Keratinocyte (primary cell): Measurements from ENCODE around the gene CD200R1L. TPM values are rescaled to one million over a fixed set of nuclear protein-coding genes. Genes with fewer than 3 reads are reported as not detected.

Source experiments
- DNase-seq: peaks from one replicate; pipeline ENCODE4 v3.0.0-alpha.2; 2011; ENCODE audit warnings: low read depth, missing footprints, low spot score
- FAIRE-seq: peaks from 2 replicates; lab custom pipeline; 2011; peaks lifted over from hg19 to GRCh38; lab: Jason Lieb, UNC
- H2AFZ ChIP-seq: 2 replicates; pipeline ENCODE4 v1.6.0; 2012; ENCODE audit warnings: low read length, control low read depth, inconsistent platforms; ENCODE audit not compliant: control insufficient read depth
- H3K27ac ChIP-seq: 2 replicates; pipeline ENCODE4 v1.5.1; 2011; ENCODE audit warnings: low read length; ENCODE audit not compliant: control insufficient read depth, insufficient read depth
- H3K27me3 ChIP-seq: 3 replicates; pipeline ENCODE4 v1.6.0; 2011; ENCODE audit warnings: low read length; ENCODE audit not compliant: control insufficient read depth, insufficient read depth; ENCODE audit errors: extremely low read depth
- H3K36me3 ChIP-seq, 2 experiments: 2 replicates in 1 of 2; 3 replicates in 1 of 2; pipeline ENCODE4 v1.5.1; 2011; ENCODE audit warnings: low read length in 2 of 2, mild to moderate bottlenecking in 1 of 2; ENCODE audit not compliant: control insufficient read depth in 2 of 2, insufficient read depth in 2 of 2; ENCODE audit errors: extremely low read depth in 1 of 2
- H3K4me1 ChIP-seq: 3 replicates; pipeline ENCODE4 v1.5.1; 2011; ENCODE audit warnings: low read length; ENCODE audit not compliant: control insufficient read depth, insufficient read depth; ENCODE audit errors: extremely low read depth
- H3K4me2 ChIP-seq: 3 replicates; pipeline ENCODE4 v1.6.0; 2011; ENCODE audit warnings: low read depth, low read length; ENCODE audit not compliant: control insufficient read depth, insufficient read depth; ENCODE audit errors: extremely low read depth
- H3K4me3 ChIP-seq, 3 experiments: fragments of 200-600 bp in 1 of 3; sonication (generic) in 1 of 3; 2 replicates in 2 of 3; 3 replicates in 1 of 3; pipeline ENCODE4 v1.5.1; 2011 to 2016; ENCODE audit warnings: low read length in 3 of 3, mild to moderate bottlenecking in 3 of 3, control low read depth in 2 of 3, inconsistent platforms in 1 of 3, low read depth in 1 of 3, mixed read lengths in 1 of 3, mixed run types in 1 of 3, moderate library complexity in 1 of 3; ENCODE audit not compliant: control insufficient read depth in 2 of 3, insufficient read depth in 2 of 3; ENCODE audit errors: extremely low read depth in 1 of 3
- H3K79me2 ChIP-seq: 2 replicates; pipeline ENCODE4 v1.6.0; 2012; ENCODE audit warnings: low read length; ENCODE audit not compliant: control insufficient read depth, insufficient read depth
- H3K9ac ChIP-seq: 3 replicates; pipeline ENCODE4 v1.6.0; 2011; ENCODE audit warnings: low read length; ENCODE audit not compliant: control insufficient read depth, insufficient read depth; ENCODE audit errors: extremely low read depth
- H3K9me1 ChIP-seq: 3 replicates; pipeline ENCODE4 v1.6.0; 2011; ENCODE audit warnings: low read length; ENCODE audit not compliant: control insufficient read depth, insufficient read depth; ENCODE audit errors: extremely low read depth
- H3K9me3 ChIP-seq: 2 replicates; pipeline ENCODE4 v1.5.1; 2012; ENCODE audit warnings: low read depth, low read length; ENCODE audit not compliant: control insufficient read depth
- H4K20me1 ChIP-seq: 3 replicates; pipeline ENCODE4 v1.6.0; 2011; ENCODE audit warnings: low read length; ENCODE audit not compliant: control insufficient read depth, insufficient read depth; ENCODE audit errors: extremely low read depth
- EZH2 ChIP-seq: IDR thresholded peaks from one replicate; pipeline ENCODE4 v1.6.1; 2012; ENCODE audit warnings: inconsistent platforms, mild to moderate bottlenecking, low read length, moderate library complexity
- dilution Hi-C: fragments of 300-500 bp; cut with MboI; formaldehyde crosslinking; loops from one replicate; pipeline ENCODE4 v1.7.0; 2020; ENCODE audit warnings: low sequenced_read_pairs; ENCODE audit not compliant: extremely low pct_ligation_motif_present
- polyA plus RNA-seq, 5 experiments: library from polyadenylated mRNA; depleted of rRNA in 3 of 5; stranded (reverse) in 3 of 5; stranded (forward) in 1 of 5; unstranded in 1 of 5; fragments of >200 nt; gene quantifications; 1 replicate in 1 of 5; 2 replicates in 3 of 5; 3 replicates in 1 of 5; pipeline versions ENCODE4 v1.2.1 to v1.2.3, GENCODE V29; 2011 to 2012; ENCODE audit warnings: missing spikeins in 2 of 5, low read depth in 1 of 5, low replicate concordance in 1 of 5
- TF ChIP-seq, protein P1 (sequence below), 3 experiments: IDR thresholded peaks in 1 of 3; conservative IDR thresholded peaks in 1 of 3; optimal IDR thresholded peaks in 1 of 3; 2 replicates in 2 of 3; 3 replicates in 1 of 3; pipeline versions ENCODE3 to v1.5.1; 2011; ENCODE audit warnings: low read length in 3 of 3, mild to moderate bottlenecking in 3 of 3, moderate library complexity in 2 of 3, control low read depth in 1 of 3, inconsistent platforms in 1 of 3; ENCODE audit not compliant: insufficient read depth in 2 of 3; ENCODE audit errors: extremely low read depth in 1 of 3

The CD200R1L gene
- polyA plus RNA-seq, 1 donor (not counting 4 experiments of a cell fraction or from before 2014, with no cell fraction given): not detected

DNA sequence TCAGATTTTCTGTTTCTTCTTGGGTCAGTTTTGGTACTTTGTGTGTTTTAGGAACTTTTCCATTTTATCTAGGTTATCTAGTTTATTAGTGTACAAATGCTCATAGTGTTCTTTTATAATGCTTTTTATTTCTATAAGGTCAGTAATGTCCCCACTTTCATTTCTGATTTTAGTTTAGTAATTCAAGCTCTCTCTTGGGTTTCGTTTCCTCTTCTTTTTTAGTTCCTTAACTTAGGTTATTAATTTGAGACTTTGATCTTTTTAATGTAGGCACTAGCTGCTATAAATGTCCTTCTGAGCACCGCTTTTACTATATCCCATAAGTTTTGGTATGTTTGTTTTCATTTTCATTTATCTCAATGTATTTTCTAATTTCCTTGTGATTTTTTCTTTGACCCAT lies 27.0 kb upstream of the CD200R1L start:
- no peak overlapping the region for H2AFZ ChIP-seq
- DNase-seq (no peak), FAIRE-seq (no peak)
- H3K9me3 ChIP-seq: no peaks in the 10 kb centered on the region
- TF ChIP-seq EZH2: no peak
- TF ChIP-seq, protein P1, sequence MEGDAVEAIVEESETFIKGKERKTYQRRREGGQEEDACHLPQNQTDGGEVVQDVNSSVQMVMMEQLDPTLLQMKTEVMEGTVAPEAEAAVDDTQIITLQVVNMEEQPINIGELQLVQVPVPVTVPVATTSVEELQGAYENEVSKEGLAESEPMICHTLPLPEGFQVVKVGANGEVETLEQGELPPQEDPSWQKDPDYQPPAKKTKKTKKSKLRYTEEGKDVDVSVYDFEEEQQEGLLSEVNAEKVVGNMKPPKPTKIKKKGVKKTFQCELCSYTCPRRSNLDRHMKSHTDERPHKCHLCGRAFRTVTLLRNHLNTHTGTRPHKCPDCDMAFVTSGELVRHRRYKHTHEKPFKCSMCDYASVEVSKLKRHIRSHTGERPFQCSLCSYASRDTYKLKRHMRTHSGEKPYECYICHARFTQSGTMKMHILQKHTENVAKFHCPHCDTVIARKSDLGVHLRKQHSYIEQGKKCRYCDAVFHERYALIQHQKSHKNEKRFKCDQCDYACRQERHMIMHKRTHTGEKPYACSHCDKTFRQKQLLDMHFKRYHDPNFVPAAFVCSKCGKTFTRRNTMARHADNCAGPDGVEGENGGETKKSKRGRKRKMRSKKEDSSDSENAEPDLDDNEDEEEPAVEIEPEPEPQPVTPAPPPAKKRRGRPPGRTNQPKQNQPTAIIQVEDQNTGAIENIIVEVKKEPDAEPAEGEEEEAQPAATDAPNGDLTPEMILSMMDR (optimal IDR thresholded peaks at IDR 0.05 in 1 of 3, IDR thresholded peaks at IDR 0.05 in 1 of 3, conservative IDR thresholded peaks at IDR 0.05 in 1 of 3; ENCODE audit: extremely low read depth in 1 of 3, insufficient read depth in 2 of 3, low read length in 3 of 3): no peak
- no peaks in the 10 kb centered on the region for H3K4me1 ChIP-seq
- no peaks in the 10 kb centered on the region for H3K9me1 ChIP-seq
- H3K27ac ChIP-seq: no peak overlapping the region
- H3K9ac ChIP-seq: no peak overlapping the region
- H3K36me3 ChIP-seq: no peaks in the 10 kb centered on the region
- H3K4me2 ChIP-seq: no peak overlapping the region
- dilution Hi-C loops: no loop called here
- no peaks in the 10 kb centered on the region for H3K27me3 ChIP-seq
- H4K20me1 ChIP-seq: no peaks in the 10 kb centered on the region
- H3K79me2 ChIP-seq: no peaks in the 10 kb centered on the region
- no peak overlapping the region for H3K4me3 ChIP-seq

DNA sequence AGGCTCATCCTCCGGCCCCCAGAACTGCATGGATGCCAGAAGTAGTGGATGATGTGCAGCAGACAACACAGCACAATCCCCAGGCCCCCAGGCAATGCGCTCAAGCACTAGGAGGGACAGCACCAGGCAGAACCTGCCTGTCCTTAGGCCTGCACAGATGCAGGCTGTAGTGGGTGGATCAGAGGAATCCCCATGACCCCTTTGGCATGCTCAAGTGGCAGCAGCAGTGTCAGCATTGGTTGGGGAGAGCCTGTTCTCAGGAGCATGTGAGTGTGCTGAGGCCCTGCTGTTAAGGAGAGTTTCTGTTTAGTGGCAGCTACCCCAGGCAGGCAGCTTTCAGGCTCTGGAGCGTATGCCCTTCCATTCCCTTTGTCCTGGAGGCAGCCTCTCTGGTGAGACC lies 25.1 kb upstream of the CD200R1L start:
- H3K27me3 ChIP-seq: no peaks in the 10 kb centered on the region
- H3K9me1 ChIP-seq: no peaks in the 10 kb centered on the region
- FAIRE-seq (no peak), DNase-seq (no peak)
- H3K27ac ChIP-seq: no peak overlapping the region
- H4K20me1 ChIP-seq: no peaks in the 10 kb centered on the region
- no peak overlapping the region for H3K4me3 ChIP-seq
- H3K9ac ChIP-seq: no peak overlapping the region
- TF ChIP-seq, protein P1 (optimal IDR thresholded peaks at IDR 0.05 in 1 of 3, IDR thresholded peaks at IDR 0.05 in 1 of 3, conservative IDR thresholded peaks at IDR 0.05 in 1 of 3; ENCODE audit: extremely low read depth in 1 of 3, insufficient read depth in 2 of 3, low read length in 3 of 3): no peak
- TF ChIP-seq EZH2: no peak
- H3K36me3 ChIP-seq: no peaks in the 10 kb centered on the region
- H3K79me2 ChIP-seq: no peaks in the 10 kb centered on the region
- no peaks in the 10 kb centered on the region for H3K9me3 ChIP-seq
- H2AFZ ChIP-seq: no peak overlapping the region
- dilution Hi-C loops: no loop called here
- no peak overlapping the region for H3K4me2 ChIP-seq
- H3K4me1 ChIP-seq: no peaks in the 10 kb centered on the region
